SKM-1 (cell line): Measurements from ENCODE around the gene COQ7.
A peak's percentile ranks its signal among the peaks of the same experiment; 100 is the strongest.

ENCODE experiments used
- DNase-seq: peaks from one replicate; lab custom pipeline; 2025; ENCODE audit not compliant: unreplicated experiment; lab: John Stamatoyannopoulos, UW

COQ7 gene

GRCh38 chr16:19112099-19112407 lies 44.6 kb downstream of the COQ7 start:
- no peak for DNase-seq

- DNase-seq: no peak
Observed at GRCh38 chr16:19113577-19114358, 46.4 kb downstream of the COQ7 start, which contains the start of gene ITPRIPL2. ITPRIPL2 (plus strand) TSS chr16:19113964; CDS start chr16:19114462, 498 bp downstream.

GRCh38 chr16:19114359-19115147 lies 47.1 kb downstream of the COQ7 start:
- no peak for DNase-seq

GRCh38 chr16:19115148-19116021 lies 48.0 kb downstream of the COQ7 start:
- DNase-seq: no peak

GRCh38 chr16:19116711-19117449 lies 49.5 kb downstream of the COQ7 start:
- no peak for DNase-seq

GRCh38 chr16:19118938-19119431 lies 51.6 kb downstream of the COQ7 start:
- peak; percentile 41 for DNase-seq

- DNase-seq: no peak
Observed at GRCh38 chr16:19119564-19119963, 52.1 kb downstream of the COQ7 start.

- no peak for DNase-seq
Observed at GRCh38 chr16:19123535-19124178, 56.2 kb downstream of the COQ7 start.

- DNase-seq: no peak
Observed at GRCh38 chr16:19126300-19126699, 58.9 kb downstream of the COQ7 start.

- no peak for DNase-seq
Observed at GRCh38 chr16:19127205-19127604, 59.8 kb downstream of the COQ7 start.

- DNase-seq: no peak
Observed at GRCh38 chr16:19127674-19128131, 60.3 kb downstream of the COQ7 start.

GRCh38 chr16:19128454-19129200 lies 61.2 kb downstream of the COQ7 start:
- no peak for DNase-seq
